A673 (cell line): ENCODE results near the gene HS1BP3.

Source experiments
- CTCF ChIP-seq: fragments of 300-800, 200-600 bp; sonication (generic); conservative IDR thresholded peaks from 2 replicates; pipeline ENCODE4 v1.5.1; 2017; ENCODE audit warnings: low read depth, mild to moderate bottlenecking, antibody characterized with exemption, low read length, moderate library complexity, mixed read lengths
- EZH2 ChIP-seq: fragments of 200-600 bp; sonication (generic); IDR thresholded peaks from 2 replicates; pipeline ENCODE4 v1.6.1; 2017; ENCODE audit warnings: borderline replicate concordance, low read depth, mild to moderate bottlenecking, mixed read lengths, antibody characterized with exemption, low read length; ENCODE audit not compliant: poor library complexity, severe bottlenecking

GRCh38 chr2:20602803-20603202, 48.1 kb downstream of the HS1BP3 start:
- TF ChIP-seq EZH2 (no peak), CTCF (no peak)
